CD14-positive monocyte (primary cell): ENCODE data around the gene TUSC7. TPM values are rescaled to one million over a fixed set of nuclear protein-coding genes. Genes with fewer than 3 reads are reported as not detected.

ENCODE experiments used
- DNase-seq, 3 donors: peaks; one replicate each; pipeline ENCODE4 v3.0.0-alpha.2; 2011 to 2022
- H2AFZ ChIP-seq: 2 replicates; pipeline ENCODE4 v1.6.0; 2012; ENCODE audit warnings: mild to moderate bottlenecking, low read depth, low read length, inconsistent platforms; ENCODE audit not compliant: insufficient read depth, poor library complexity, severe bottlenecking
- H3K27ac ChIP-seq, 2 donors: 1 replicate in 1 of 2; 2 replicates in 1 of 2; pipeline ENCODE4 v1.5.1; 2012 to 2013; ENCODE audit warnings: low read length in 2 of 2, control low read depth in 1 of 2, inconsistent platforms in 1 of 2, low read depth in 1 of 2, mild to moderate bottlenecking in 1 of 2
- H3K27me3 ChIP-seq, 2 donors: one replicate each; pipeline versions ENCODE4 v1.6.0 to v1.6.1; 2011 to 2013; ENCODE audit warnings: low read length in 2 of 2; ENCODE audit not compliant: control insufficient read depth in 2 of 2, insufficient read depth in 2 of 2
- H3K36me3 ChIP-seq, 2 donors: replicated peaks in 1 of 2; 1 replicate in 1 of 2; 2 replicates in 1 of 2; pipeline versions ENCODE4 v1.5.1 to v1.6.1; 2012 to 2013; ENCODE audit warnings: low read length in 2 of 2, control low read depth in 1 of 2, inconsistent platforms in 1 of 2, mild to moderate bottlenecking in 1 of 2; ENCODE audit not compliant: insufficient read depth in 2 of 2, control insufficient read depth in 1 of 2
- H3K4me1 ChIP-seq, 2 donors: 1 replicate in 1 of 2; 2 replicates in 1 of 2; pipeline versions ENCODE4 v1.5.1 to v1.6.1; 2012 to 2013; ENCODE audit warnings: low read length in 2 of 2, control low read depth in 1 of 2, inconsistent platforms in 1 of 2, mild to moderate bottlenecking in 1 of 2, moderate library complexity in 1 of 2; ENCODE audit not compliant: insufficient read depth in 2 of 2, control insufficient read depth in 1 of 2
- H3K4me2 ChIP-seq: replicated peaks from 2 replicates; pipeline ENCODE3; 2012; ENCODE audit warnings: low read length, moderate library complexity, mild to moderate bottlenecking; ENCODE audit not compliant: poor library complexity, severe bottlenecking; ENCODE audit errors: extremely low read depth
- H3K4me3 ChIP-seq, 3 experiments: fragments of 200-600 bp in 1 of 3; sonication (generic) in 1 of 3; replicated peaks in 1 of 3; 1 replicate in 2 of 3; 2 replicates in 1 of 3; pipeline ENCODE4 v1.5.1; 2011 to 2013; ENCODE audit warnings: low read length in 3 of 3, mild to moderate bottlenecking in 3 of 3, control low read depth in 2 of 3, low read depth in 2 of 3, inconsistent platforms in 1 of 3, moderate library complexity in 1 of 3
- H3K79me2 ChIP-seq: 2 replicates; pipeline ENCODE4 v1.6.0; 2012; ENCODE audit warnings: mild to moderate bottlenecking, control low read depth, inconsistent platforms, low read length, moderate library complexity; ENCODE audit not compliant: insufficient read depth
- H3K9ac ChIP-seq: 2 replicates; pipeline ENCODE4 v1.6.0; 2017; ENCODE audit warnings: low read length, mild to moderate bottlenecking; ENCODE audit not compliant: insufficient read depth, poor library complexity, severe bottlenecking
- H3K9me3 ChIP-seq, 2 donors: replicated peaks in 1 of 2; 1 replicate in 1 of 2; 2 replicates in 1 of 2; pipeline versions ENCODE4 v1.5.1 to v1.6.1; 2012 to 2013; ENCODE audit warnings: low read length in 2 of 2, control low read depth in 1 of 2; ENCODE audit not compliant: control insufficient read depth in 1 of 2, insufficient read depth in 1 of 2
- H4K20me1 ChIP-seq: 2 replicates; pipeline ENCODE4 v1.6.0; 2012; ENCODE audit warnings: mild to moderate bottlenecking, low read length, control low read depth, moderate library complexity; ENCODE audit not compliant: insufficient read depth
- H3K27ac Mint-ChIP-seq, 7 donors: one replicate each; pipeline ENCODE4 v1.8.0; 2020; ENCODE audit warnings: mild to moderate bottlenecking in 7 of 7, mixed read lengths in 7 of 7, moderate library complexity in 6 of 7, inconsistent platforms in 2 of 7
- H3K27me3 Mint-ChIP-seq, 3 donors: one replicate each; pipeline ENCODE4 v1.8.0; 2021 to 2022; ENCODE audit warnings: low read depth in 3 of 3, mild to moderate bottlenecking in 3 of 3, mixed read lengths in 3 of 3, moderate library complexity in 3 of 3, inconsistent platforms in 1 of 3
- H3K36me3 Mint-ChIP-seq, 2 donors: one replicate each; pipeline ENCODE4 v1.8.0; 2020; ENCODE audit warnings: mixed read lengths in 2 of 2, inconsistent platforms in 1 of 2, mild to moderate bottlenecking in 1 of 2
- H3K4me1 Mint-ChIP-seq: one replicate; pipeline ENCODE4 v1.8.0; 2020; ENCODE audit warnings: mild to moderate bottlenecking, mixed read lengths
- H3K4me3 Mint-ChIP-seq, 2 donors: one replicate each; pipeline ENCODE4 v1.8.0; 2020; ENCODE audit warnings: mild to moderate bottlenecking in 2 of 2, mixed read lengths in 2 of 2, moderate library complexity in 1 of 2
- H3K9me3 Mint-ChIP-seq, 7 donors: one replicate each; pipeline ENCODE4 v1.8.0; 2020 to 2022; ENCODE audit warnings: mixed read lengths in 7 of 7, mild to moderate bottlenecking in 6 of 7, moderate library complexity in 6 of 7, inconsistent platforms in 2 of 7
- WGBS: methylation state at CpG from one replicate; pipeline ENCODE4 v1.1.5; 2013; ENCODE audit warnings: missing lambda C conversion rate; ENCODE audit not compliant: insufficient coverage; 5-methylcytosine and 5-hydroxymethylcytosine counted together
- intact Hi-C, 2 donors: fragments of 100-400 bp; cut with micrococcal nuclease; formaldehyde crosslinking; loops; one replicate each; pipeline versions ENCODE4 v1.15.0 to v1.15.1; 2023
- polyA plus RNA-seq, 3 donors: library from polyadenylated mRNA; depleted of rRNA in 1 of 3; unstranded in 2 of 3; stranded (reverse) in 1 of 3; fragments of 300-500 nt in 2 of 3; fragments of >200 nt in 1 of 3; fragmentation: Illumina TruSeq in 2 of 3; gene quantifications; 1 replicate in 2 of 3; 2 replicates in 1 of 3; pipeline ENCODE4 v1.2.3, GENCODE V29; 2012 to 2021
- TF ChIP-seq, protein P1 (sequence below): fragments of 200-600 bp; IDR thresholded peaks from one replicate; pipeline ENCODE4 v1.8.0; 2022; ENCODE audit warnings: antibody characterized with exemption, mild to moderate bottlenecking

TUSC7 gene
- polyA plus RNA-seq, 3 donors, result not detected

DNA sequence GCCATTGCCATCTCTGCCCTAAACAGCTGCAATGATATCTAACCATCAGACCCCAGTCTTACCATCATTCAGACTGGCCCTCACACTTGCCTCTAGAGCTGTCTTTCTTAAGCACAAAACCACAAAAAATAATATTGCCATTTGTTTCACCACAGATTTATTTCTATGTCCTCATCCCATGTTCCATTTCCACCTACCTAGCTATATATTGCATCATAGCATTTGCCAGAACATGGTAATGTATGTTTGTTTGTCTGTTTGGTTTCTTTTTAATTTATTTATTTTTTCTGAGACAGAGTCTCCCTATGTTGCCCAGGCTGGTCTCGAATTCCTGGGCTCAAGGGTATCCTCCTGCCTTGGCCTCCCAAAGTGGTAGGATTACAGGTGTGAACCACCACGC lies 18.5 kb upstream of the TUSC7 start:
- intact Hi-C loops, result no loop called here
- no peaks in the 10 kb centered on the region for H3K36me3 Mint-ChIP-seq
- Histone ChIP-seq H3K4me3 (no peak overlapping the region), H3K4me1 (no peaks in the 10 kb centered on the region), H3K27ac (no peak overlapping the region), H3K4me2 (no peak overlapping the region), H3K27me3 (no peaks in the 10 kb centered on the region), H2AFZ (no peak overlapping the region), H3K36me3 (no peaks in the 10 kb centered on the region), H3K9ac (no peak overlapping the region), H3K79me2 (no peaks in the 10 kb centered on the region), H3K9me3 (no peaks in the 10 kb centered on the region), H4K20me1 (no peaks in the 10 kb centered on the region)
- H3K9me3 Mint-ChIP-seq, result peaks cover 0 to 2% (median 0%) of the 10 kb centered on the region in 7 donors
- TF ChIP-seq, protein P1, sequence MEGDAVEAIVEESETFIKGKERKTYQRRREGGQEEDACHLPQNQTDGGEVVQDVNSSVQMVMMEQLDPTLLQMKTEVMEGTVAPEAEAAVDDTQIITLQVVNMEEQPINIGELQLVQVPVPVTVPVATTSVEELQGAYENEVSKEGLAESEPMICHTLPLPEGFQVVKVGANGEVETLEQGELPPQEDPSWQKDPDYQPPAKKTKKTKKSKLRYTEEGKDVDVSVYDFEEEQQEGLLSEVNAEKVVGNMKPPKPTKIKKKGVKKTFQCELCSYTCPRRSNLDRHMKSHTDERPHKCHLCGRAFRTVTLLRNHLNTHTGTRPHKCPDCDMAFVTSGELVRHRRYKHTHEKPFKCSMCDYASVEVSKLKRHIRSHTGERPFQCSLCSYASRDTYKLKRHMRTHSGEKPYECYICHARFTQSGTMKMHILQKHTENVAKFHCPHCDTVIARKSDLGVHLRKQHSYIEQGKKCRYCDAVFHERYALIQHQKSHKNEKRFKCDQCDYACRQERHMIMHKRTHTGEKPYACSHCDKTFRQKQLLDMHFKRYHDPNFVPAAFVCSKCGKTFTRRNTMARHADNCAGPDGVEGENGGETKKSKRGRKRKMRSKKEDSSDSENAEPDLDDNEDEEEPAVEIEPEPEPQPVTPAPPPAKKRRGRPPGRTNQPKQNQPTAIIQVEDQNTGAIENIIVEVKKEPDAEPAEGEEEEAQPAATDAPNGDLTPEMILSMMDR, result no peak
- no peaks in the 10 kb centered on the region for H3K27me3 Mint-ChIP-seq
- H3K4me1 Mint-ChIP-seq, result no peaks in the 10 kb centered on the region
- WGBS, result no CpG with 5 or more reads among the region's 2 CpGs
- DNase-seq, result no peak
- no peak overlapping the region for H3K27ac Mint-ChIP-seq
- H3K4me3 Mint-ChIP-seq, result no peak overlapping the region

DNA sequence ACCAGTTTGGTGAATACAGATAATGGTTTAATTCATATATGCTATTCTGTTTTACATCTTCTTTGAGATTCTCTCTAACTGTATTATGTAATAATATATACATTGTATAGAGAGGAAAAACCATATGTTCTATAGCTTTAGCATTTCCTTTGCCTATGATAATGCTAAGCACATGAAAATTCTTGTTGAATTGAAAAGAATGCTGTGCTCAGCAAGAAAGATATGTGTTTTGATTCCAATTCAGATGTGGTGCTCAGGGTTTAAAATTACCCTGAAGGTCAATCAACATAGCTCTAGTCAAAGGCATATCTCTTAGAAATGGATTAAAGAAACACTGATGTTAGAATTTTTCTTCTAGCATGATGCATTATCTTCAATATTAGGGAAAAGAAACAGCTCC lies 8.5 kb upstream of the TUSC7 start:
- TF ChIP-seq, protein P1, result no peak
- H3K9ac ChIP-seq, result no peak overlapping the region
- H4K20me1 ChIP-seq, result no peaks in the 10 kb centered on the region
- H3K4me1 ChIP-seq, result no peaks in the 10 kb centered on the region
- Mint-ChIP-seq H3K9me3 (peaks cover 0 to 4% (median 0%) of the 10 kb centered on the region in 7 donors), H3K36me3 (no peaks in the 10 kb centered on the region), H3K4me1 (no peaks in the 10 kb centered on the region), H3K4me3 (no peak overlapping the region), H3K27ac (no peak overlapping the region), H3K27me3 (no peaks in the 10 kb centered on the region)
- intact Hi-C loops, result no loop called here
- peaks cover 0 to 6% of the 10 kb centered on the region in 2 donors for H3K9me3 ChIP-seq
- no peak overlapping the region for H3K4me3 ChIP-seq
- no peak overlapping the region for H3K4me2 ChIP-seq
- H2AFZ ChIP-seq, result no peak overlapping the region
- no peaks in the 10 kb centered on the region for H3K79me2 ChIP-seq
- no peak for DNase-seq
- H3K36me3 ChIP-seq, result no peaks in the 10 kb centered on the region
- no peaks in the 10 kb centered on the region for H3K27me3 ChIP-seq
- H3K27ac ChIP-seq, result no peak overlapping the region
